ENCODE results near the gene RAC3.
"Not testable (repeated sequence)": the region's sequence is repeated elsewhere in the genome, so short reads cannot be mapped to it uniquely, and the experiment has no call there.

The RAC3 gene

DNA sequence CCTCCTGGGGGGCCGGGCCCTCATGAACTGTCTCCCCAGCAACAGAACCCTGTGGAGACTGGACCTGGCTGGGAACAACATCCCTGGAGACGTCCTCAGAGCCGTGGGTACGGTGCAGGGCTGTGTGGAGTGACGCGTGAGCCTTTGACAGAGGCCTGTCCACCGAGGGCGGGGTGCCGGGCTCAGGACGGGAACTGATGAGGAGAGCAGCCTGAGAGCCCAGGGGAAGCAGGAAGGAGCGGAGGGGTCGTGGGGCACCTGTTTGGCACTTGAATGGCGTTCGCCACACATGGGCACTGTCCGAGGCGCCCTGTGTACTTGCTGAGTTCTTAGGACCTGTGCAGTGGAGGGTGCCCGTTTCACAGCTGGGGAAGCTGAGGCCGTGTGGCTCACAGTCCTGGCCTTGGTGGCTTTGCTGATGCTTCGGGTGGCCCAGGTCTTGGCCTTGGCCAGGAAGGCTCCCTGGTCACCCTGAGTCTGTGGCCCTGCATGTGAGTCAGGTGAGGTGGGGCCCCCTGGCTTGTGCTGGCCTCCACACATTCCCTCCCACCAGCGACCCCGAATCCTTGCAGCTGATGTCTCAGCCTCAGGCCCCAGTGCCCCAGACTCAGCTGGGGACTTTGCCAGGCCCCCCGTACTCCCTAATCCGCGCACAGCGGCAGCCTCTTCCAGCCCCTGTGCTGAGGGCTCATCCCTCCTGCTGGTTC, 5.9 kb upstream of the RAC3 start:
- no peak for DNase-seq

DNA sequence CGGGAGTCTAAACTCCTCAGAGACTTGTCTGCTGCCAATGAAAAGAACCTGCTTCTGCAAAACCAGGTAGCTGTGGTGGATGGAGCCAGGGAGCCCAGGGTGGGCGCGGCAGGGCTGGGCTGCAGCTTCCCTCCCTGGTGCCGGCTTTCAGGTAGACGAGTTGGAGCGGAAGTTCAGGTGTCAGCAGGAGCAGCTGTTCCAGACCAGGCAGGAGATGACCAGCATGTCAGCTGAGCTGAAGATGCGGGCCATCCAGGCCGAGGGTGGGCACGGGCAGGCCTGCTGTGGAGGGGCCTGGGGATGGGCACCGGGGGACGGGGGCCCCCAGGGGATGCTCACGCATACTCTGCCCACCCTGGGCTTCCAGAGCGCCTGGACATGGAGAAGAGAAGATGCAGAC, 3.2 kb upstream of the RAC3 start:
- no peak for DNase-seq

DNA sequence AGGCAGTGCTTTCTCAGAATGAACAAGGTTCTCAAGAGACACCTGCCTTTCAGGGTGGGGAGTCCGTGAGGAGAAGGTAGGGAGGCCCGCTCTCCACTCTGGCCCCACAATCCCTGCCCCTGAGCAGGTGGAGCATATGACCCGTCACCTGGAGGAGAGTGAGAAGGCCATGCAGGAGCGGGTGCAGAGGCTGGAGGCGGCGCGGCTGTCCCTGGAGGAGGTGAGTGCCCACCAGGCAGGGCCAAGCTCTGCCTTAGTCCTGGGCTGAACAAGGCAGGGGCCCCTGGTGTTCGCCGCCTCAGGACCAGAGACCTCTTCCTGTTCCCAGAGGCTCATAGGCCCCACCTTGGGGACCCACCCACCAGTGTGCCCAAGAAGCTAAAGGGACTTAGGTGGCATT, 2.5 kb upstream of the RAC3 start:
- DNase-seq = no peak

DNA sequence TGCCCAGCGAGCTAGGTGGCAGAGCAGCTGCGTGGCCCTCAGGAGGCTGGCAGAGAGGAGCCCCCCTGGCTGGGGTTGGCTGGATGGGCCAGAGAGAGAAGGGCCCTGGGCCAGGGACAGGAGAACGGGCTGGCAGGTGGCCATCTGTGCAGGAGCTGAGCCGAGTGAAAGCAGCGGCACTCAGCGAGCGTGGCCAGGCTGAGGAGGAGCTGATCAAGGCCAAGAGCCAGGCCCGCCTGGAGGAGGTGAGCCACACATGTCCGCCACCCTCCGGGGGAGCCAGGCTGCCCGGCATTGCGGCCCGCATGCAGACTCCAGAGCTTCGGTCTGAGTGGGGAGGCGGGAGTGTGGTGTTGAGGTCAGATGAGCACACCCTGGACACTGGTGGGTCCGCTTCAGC, 2.1 kb upstream of the RAC3 start:
- no peak for DNase-seq

DNA sequence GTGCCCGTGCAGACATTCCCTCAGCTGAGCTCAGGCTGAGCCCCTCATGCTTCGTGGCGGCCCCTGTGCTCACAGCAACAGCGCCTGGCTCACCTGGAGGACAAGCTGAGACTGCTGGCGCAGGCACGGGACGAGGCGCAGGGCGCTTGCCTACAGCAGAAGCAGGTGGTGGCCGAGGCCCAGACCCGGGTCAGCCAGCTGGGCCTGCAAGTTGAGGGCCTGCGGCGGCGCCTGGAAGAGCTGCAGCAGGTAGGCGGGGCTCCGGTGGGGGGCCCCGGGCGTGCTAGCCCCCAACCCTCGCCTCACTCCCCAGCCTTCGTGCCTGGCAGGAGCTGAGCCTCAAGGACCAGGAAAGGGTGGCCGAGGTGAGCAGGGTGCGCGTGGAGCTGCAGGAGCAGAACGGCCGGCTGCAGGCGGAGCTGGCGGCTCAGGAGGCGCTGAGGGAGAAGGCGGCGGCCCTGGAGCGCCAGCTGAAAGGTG, 1.4 kb upstream of the RAC3 start:
- DNase-seq = no peak

DNA sequence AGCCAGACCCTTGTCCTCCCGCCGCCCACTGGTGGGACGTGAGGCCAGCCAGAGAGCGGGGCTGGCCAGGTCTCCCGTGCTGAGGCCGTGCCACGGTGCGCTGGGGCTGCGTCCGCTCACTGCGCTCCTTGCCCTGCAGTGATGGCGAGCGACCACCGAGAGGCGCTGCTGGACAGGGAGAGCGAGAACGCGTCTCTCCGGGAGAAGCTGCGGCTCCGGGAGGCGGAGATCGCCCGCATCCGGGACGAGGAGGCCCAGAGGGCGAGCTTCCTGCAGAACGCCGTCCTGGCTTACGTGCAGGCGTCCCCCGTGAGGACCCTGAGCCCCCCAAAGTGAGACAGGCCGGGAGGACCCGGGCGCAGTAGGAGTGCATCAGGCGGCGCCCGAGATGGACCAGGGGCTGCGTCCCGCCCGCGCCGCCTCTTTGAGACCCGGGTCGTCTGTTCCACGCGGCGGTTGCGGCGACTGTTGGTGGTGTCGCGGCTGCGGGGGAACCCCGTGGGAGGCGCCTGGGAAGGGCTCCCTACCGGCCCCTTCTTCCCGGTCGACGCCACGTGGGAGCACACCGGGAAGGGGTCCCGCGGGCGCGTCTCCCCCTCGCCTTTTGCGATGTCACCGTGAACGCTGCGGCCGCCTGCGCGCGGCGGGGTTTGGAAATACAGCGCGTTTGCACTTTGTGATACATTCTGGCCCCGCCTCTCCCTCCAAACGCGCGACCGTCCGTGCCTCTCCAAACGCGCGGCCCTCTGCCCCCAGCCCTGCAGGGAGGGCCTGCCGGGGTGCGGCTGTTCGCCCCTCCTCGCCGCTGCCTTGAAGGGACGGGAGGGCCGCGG, 792 bp upstream of the RAC3 start:
- peak; percentile 75 for DNase-seq

DNA sequence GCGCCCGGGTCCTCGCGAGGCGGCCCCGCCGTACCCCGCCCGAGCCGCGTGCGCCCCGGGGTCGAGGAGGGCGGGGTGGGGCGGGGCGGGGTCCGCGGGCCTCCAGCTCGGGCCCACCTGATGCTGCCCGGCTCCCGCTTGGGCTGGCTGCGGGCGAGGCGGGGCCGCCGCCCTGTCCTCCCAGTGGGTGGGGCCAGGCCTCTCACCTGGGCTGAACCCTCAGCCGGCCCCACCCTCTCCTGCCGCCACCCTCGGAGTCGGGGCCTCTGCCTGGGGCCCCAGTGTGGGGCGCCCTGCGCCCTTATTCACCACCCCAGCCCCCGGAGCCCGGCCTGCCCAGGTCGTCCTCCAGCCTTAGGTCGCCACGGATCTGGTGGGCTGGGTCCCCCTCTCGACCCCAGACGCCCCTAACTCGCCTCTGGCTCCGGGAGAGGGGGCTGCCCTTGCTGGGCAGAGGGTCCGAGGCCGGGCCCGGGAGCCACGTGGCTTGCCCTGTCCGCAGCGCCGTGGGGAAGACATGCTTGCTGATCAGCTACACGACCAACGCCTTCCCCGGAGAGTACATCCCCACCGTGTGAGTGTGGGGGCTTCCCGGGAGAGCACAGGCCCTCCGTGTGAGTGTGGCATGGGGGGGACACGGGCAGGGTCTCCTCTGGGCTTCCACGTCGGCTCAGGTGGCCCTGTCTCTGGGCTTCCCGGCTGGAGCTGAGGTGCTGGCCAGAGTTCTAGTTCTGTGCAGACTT, 578 bp downstream of the RAC3 start:
- no peak for DNase-seq

DNA sequence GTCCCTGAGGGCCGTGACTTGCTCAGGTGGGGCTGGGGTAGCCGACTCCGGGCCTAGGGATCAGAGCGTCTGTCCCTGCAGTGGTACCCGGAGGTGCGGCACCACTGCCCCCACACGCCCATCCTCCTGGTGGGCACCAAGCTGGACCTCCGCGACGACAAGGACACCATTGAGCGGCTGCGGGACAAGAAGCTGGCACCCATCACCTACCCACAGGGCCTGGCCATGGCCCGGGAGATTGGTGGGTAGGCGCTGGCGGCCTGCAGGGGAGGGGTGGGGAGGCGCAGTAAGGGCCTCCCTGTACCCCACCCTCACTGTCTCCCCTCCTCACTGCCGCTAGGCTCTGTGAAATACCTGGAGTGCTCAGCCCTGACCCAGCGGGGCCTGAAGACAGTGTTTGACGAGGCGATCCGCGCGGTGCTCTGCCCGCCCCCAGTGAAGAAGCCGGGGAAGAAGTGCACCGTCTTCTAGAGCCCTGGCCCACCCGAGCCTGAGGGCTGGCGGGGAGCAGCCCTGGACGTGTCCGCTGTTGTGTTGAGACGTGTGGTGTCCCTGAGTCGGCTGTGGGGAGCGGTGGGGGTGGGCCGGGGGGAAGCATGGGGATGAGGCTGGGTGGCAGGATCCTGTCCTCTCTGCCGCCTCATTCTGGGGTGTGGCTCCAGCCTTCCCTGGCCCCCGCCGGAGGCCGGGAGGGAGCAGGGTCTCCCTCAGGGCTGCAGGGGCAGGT, 2.0 kb downstream of the RAC3 start:
- no peak for DNase-seq

DNA sequence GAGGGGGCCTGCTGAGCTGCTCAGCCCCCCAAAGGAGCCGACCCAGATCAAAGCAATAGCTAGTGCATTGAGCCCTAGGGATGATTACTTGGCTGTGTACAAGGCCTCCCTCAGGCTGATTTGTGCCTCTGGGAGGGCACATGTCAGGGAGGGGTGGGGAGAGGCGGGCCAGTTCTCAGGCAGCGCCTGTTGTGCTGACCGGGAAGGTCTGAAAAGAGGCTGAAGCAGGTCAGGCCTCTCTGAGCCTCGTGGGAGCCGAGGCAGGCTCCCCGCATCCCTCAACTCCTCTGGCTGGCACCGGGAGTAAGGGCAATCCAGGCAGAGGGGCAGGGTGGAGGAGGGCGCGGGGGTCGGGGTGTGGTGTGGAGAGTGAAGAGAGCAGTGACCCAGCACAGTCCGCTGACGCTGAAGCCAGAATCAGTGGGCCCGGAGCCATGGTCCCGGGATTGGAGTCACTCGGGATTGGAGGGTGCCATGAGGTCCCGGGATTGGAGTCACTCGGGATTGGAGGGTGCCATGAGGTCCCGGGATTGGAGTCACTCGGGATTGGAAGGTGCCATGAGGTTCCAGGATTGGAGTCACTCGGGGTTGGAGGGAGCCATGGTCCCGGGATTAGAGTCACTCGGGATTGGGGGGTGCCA, 3.0 kb downstream of the RAC3 start:
- no peak for DNase-seq

DNA sequence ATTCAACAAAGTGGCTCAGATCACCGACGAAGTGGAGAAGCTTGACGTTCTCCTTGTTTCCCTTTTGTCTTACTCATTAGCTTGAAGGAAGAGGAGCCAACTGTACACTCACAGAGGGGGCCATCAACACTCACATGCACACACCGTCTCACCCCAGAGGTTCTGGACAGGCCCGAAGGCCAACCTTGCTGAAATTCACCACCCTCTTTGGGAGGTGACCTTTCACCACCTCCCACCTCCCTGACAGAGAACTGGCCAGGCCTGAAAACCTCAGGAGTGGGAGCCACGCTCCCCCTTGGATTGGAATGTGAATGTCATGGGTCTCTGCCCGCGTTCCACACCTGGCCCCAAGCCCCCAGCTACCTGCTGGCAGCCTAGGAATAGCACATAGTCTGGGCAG, 4.0 kb downstream of the RAC3 start:
- DNase-seq = no peak

DNA sequence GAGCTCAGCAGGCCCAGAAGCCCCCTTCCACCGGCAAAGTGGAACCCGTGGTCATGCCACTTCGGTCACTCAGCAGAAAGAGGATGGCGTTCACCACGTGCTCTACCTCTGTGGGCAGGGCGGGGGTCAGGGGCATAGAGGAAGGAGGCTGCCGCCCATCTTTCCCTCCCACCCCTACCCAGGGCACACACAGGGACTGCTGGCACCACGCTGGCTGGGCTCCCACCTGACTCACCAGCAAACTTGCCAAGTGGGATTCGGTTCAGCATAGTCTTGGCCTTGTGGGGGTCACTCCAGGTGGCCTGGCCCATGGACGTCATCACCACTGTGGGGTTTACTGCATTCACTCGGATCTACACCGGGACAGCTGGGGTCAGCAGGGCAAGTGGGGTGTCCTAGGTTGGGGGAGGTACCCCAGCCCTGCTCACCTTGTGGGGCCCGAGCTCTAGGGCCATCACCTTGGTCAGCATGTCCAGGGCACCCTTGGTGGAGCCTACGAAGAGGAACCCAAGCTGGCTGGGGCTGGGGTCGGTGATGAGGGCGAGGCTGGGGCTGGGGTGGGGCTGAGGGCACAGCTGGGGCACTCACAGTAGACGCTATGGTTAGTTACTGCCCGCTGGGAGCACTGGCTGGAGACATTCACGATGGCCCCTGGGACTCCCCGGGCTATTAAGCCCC, 4.6 kb downstream of the RAC3 start:
- DNase-seq = no peak

DNA sequence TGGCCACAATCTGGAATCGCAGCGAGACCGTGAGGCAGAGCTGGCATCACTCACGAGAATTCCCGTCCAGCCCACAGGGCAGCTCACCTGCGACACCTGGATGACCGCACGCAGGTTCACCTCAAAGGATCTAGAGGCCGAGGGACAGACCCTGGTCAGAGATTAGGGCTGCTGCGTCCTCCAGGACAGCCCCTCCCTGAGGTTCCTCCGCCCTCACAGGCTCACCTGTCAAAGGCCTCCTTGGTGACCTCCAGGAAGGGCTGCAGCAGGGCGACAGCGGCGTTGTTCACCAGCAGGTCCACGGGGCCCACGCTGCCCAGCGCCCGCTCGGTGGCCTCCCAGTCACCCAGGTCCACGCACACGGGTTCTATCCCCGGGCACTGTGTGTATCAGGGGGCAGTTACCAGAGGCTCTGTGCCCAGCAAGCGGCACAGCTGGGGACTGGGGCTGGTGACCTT, 5.2 kb downstream of the RAC3 start:
- no peak for DNase-seq

DNA sequence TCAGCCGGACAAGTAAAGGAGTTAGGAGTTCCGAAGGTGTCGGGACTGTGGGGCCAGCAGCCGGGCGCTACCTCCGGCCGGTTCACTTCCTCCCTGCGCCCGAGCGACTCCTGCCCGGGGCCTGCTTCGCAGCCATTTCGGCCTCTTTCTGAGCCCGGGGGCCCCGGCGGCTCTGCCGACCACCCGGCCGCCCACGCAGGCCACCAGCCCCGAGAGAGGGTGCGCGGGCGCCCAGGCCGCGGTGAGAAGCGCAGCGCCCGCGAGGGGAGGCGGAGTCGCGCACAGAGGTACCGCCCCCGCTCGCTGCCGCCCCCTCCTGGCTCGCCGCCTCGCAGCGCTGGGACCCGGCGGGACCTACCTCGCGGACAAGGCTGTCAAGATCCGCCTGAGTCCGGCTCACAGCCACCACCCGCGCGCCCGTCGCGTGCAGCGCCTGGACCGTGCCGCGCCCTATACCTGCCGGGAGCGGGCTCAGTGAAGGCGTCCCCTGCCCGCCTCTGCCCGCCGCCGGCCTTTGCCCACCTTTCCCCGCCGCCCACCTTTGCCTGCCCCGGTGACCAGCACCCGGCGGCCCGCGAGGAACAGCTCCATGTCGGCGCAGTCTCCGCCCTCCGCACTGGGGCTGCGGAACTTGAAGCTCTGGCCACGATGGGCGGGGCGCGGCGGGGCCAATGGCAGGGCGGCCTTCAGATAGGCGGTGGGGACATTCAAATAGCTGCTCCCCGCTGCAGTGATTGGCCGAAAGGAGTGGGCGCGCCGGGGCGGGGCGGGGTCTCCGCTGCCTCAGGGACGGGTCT, 5.8 kb downstream of the RAC3 start, which contains the start of gene DCXR:
Gene DCXR, minus strand, starts transcription at position 606 of the 797 bp plus-strand sequence. Its CDS starts 15 bp downstream, at position 591.
- DNase-seq = peak; percentile 93

DNA sequence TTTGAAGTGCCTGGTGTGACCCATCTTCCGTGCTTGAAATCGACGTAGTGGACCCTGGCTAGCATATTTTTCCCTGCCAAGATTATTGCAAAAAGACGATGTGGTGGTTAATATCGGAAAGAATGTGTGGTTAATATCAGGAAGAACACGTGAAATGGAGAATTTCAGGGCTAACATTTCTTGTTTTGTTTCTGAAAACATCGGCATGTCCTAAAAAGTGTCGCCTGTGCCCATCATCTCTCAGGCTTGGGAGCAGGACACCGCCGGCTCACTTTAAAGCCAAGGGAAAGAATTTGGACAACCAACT, 6.4 kb downstream of the RAC3 start:
- no peak for DNase-seq

DNA sequence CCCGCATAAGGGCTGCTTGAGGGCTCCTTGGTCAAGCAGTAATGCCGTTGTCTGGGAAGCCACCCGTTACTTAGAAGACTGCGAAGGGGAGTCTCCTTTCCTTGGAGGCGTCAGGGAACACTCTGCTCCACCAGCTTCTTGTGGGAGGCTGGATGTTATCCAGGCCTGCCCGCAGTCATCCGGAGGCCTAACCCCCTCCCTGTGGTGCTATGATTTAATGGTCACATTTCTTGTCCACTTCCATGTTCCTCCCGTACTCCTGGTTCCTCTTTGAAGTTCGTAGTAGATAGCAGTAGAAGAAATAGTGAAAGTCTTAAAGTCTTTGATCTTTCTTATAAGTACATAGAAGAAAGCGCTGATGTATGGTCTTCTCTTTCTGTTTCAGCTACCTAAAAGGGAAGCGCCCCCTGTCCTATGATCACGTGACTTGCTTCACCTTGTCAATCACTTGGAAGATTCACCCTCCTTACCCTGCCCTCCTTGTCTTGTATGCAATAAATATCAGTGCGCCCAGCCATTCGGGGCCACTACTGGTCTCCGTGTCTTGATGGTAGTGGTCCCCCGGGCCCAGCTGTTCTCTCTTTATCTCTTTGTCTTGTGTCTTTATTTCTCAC, 7.4 kb downstream of the RAC3 start:
- DNase-seq = not testable (repeated sequence)

DNA sequence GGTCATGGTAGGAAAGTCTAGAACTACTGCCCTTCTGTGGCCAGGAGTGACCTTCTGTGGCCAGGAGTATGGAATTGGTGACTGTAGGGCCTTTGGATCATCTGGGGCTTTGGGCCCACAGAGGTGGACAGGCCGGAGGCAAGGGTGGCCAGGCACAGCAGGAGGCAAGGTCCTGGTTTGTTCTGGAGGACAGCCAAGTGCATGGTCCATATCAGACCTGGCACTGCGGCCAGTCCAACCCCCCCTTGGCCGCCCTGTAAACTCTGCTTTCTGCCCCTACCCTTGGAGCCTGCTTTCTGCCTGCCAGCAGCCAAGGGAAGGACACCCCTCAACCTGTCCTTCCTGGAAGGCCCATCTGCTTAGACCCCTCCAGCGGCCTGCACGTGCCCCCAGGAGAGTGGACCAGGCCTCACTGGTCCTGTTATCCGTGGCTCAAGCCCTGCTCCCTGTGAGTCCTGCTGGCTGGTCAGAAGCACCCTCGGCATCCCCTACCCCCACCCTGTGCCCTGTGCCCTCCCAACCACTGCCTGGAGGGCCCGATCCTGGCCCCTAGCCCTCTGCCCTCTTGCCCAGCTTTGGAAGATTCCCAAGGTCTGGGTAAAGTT, 8.3 kb downstream of the RAC3 start:
- DNase-seq = no peak

DNA sequence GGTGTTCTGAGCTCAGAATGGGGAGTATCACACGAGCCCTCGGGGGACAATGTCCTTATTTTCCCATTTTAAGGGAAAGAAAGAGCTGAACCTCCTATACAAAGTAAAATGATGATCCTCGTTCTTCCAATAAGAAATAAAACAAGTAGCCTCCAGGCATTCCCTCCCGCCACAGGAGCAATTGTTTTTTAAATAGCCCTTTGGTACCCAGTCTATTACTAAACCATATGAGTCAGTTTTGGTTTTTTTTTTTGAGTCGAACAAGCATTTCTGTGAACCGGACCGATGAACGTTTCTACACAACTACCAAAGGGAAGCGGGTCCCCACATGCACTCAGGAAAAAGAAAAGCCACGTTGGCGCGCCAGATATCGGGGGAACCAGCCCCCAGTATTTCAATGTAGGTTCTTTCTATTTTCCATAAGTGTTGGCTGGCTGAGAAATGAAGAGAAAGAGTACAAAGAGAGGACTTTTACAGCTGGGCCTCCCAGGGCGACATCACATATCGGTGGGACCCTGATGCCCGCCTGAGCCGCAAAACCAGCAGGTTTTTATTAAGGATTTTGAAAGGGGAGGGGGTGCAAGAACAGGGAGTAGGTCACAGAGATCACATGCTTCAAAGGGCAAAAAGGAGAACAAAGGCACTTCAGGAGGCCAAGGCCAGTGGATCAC, 9.8 kb downstream of the RAC3 start:
- DNase-seq = no peak

DNA sequence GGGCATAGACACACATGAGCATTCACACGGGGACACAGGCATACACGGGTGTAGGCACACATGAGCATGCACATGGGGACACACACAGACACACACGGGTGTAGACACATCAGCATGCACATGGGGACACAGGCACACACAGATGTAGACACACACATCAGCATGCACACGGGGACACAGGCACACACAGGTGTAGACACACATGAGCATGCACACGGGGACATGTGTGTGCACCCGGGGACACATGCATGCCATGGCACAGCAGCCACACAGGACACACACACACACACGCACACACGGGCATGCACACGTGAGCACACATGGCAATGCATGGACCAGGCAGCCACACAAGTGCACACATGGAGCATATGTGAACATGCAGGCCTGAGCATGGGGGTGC, 11.2 kb downstream of the RAC3 start:
- DNase-seq = no peak

DNA sequence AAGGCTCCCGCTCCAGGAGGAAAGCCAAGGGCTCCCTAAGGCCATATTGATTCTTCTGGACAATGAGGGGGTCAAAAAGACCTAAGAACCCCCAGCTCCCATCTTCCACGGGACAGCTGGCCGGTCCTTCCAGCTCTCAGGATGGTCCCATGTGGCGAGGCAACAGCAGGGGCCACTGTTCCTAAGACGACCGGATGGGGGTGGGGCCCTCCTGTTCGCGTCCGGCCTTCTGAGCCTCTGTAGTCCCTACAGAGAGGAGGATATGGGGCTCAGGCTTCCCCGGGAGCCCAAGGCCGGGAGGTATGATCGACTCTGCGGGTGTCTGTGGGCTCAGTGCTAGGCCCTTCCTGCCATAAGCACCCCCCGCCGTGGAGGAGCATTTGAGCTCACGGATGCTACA, 12.0 kb downstream of the RAC3 start:
- DNase-seq = no peak
